K562 treated with DMSO at 1 percent for 48 hours (cell line): ENCODE data around the gene SMIM27. TPM values are rescaled to one million over a fixed set of nuclear protein-coding genes. Genes with fewer than 3 reads are reported as not detected.

Experiments used
- total RNA-seq: library from RNA; unstranded; fragments of 300-600 nt; gene quantifications from 2 replicates; pipeline ENCODE4 v1.2.3, GENCODE V29; 2022; ENCODE audit warnings: low replicate concordance; ENCODE audit errors: extremely low read depth

The SMIM27 gene
- total RNA-seq, result not detected in 2 replicates

GRCh38 chr9:32552172-32552872 is at the start of gene SMIM27, which contains the start of gene TOPORS:
SMIM27 (plus strand) TSS chr9:32552327; CDS start chr9:32552435, 108 bp downstream.
TOPORS (minus strand) TSS chr9:32552586; CDS start chr9:32552436, 150 bp downstream.

GRCh38 chr9:32526041-32526706 is 26.0 kb upstream of the SMIM27 start, which contains the start of gene RIGI:
RIGI (minus strand) TSS chr9:32526196; CDS start chr9:32526166, 30 bp downstream.

GRCh38 chr9:32572900-32573523 is 20.9 kb downstream of the SMIM27 start, which contains the start of gene NDUFB6:
NDUFB6 (minus strand) TSS chr9:32573159; CDS start chr9:32573060, 99 bp downstream.

Other genes starting within 250 kb of the SMIM27 start
- gene ACO1, start 167.7 kb upstream of the SMIM27 start, total RNA-seq, result not detected in 2 replicates
- not detected in 2 replicates for gene RIGI, start 26.1 kb upstream of the SMIM27 start, total RNA-seq
- not detected in 2 replicates for gene TOPORS, start 259 bp downstream of the SMIM27 start, total RNA-seq
- not detected in 2 replicates for gene NDUFB6, start 20.8 kb downstream of the SMIM27 start, total RNA-seq
- not detected in 2 replicates for gene TAF1L, start 83.3 kb downstream of the SMIM27 start, total RNA-seq
- gene TMEM215, start 231.2 kb downstream of the SMIM27 start, total RNA-seq, result not detected in 2 replicates